Stimulated activated CD8-positive, alpha-beta memory T cell treated with anti-CD3 and anti-CD28 coated beads, Interleukin-12 subunit alpha, Interleukin-12 subunit beta, amount 100 ng/mL, for 24 hours (primary cell): ENCODE measurements around the gene CEBPA.
"Not testable (repeated sequence)": the region's sequence is repeated elsewhere in the genome, so short reads cannot be mapped to it uniquely, and the experiment has no call there.

Source experiments
- DNase-seq: peaks from one replicate; pipeline ENCODE4 v3.0.0-alpha.2; 2020; ENCODE audit errors: extremely low read depth

Gene CEBPA

DNA sequence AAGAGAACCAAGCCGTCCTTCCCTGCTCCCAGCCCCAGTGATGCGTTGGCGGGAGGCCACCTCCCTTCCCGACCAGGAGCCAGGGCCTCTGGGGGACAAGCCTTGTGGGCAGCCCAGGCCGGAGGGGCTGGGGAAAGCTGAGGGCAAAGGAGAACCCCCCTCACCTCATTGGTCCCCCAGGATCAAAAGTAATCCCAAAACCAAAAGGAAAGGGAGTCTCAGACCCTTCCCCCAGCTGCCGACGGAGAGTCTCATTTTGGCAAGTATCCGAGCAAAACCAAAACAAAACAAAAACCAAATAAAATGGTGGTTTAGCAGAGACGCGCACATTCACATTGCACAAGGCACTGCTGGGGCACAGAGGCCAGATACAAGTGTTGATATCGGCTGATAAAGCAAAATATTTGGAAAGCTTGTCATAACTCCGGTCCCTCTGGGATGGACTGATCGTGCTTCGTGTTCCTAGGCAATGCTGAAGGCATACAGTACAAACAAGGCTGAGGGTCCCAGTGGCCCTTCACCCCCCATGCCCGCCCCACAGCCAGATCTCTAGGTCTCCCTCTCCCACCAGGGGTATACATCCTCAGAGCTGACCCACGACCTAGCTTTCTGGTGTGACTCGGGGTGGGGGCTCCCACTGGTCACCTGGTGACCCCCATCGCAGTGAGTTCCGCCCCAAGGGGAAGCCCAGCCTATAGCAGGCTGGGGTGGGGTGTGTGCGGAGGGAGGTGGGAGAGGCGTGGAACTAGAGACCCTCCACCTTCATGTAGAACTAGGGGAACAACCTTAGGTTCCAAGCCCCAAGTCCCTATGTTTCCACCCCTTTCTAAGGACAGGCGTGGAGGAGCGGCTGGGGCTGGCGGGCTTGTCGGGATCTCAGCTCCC, 2.1 kb downstream of the CEBPA start:
- DNase-seq, result no peak

DNA sequence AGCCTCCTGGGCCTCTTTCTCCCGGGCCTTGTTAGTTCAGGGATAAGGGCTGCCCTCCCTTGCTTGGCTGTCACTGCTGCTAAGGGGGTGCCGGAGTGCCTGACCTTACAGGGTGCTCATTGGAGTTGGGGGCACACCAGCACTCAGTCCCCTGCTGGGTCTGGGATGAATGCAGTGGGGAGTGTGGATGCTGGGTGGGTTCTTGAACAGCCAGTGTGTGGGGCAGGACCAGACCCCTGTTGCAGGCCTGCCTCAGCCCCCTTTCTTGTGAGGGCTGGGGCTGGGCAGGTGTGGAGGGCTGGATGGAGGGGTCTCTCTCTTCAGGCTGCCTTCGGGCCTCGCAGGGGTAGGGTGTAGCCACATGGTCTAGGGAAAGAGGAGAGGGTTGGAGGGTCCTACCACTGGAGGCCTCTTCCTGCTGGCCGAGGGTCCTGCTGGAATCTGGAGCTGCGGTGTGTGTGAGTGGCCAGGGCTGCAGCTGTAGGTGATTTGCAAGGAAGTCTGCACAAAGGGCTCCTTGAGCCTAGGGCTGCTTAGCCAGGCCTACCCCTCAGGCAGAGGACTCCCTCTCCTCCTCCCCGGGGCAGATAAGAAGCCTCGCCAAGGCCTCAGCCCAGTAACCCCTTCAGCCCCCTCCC, 3.2 kb downstream of the CEBPA start:
- no peak for DNase-seq

DNA sequence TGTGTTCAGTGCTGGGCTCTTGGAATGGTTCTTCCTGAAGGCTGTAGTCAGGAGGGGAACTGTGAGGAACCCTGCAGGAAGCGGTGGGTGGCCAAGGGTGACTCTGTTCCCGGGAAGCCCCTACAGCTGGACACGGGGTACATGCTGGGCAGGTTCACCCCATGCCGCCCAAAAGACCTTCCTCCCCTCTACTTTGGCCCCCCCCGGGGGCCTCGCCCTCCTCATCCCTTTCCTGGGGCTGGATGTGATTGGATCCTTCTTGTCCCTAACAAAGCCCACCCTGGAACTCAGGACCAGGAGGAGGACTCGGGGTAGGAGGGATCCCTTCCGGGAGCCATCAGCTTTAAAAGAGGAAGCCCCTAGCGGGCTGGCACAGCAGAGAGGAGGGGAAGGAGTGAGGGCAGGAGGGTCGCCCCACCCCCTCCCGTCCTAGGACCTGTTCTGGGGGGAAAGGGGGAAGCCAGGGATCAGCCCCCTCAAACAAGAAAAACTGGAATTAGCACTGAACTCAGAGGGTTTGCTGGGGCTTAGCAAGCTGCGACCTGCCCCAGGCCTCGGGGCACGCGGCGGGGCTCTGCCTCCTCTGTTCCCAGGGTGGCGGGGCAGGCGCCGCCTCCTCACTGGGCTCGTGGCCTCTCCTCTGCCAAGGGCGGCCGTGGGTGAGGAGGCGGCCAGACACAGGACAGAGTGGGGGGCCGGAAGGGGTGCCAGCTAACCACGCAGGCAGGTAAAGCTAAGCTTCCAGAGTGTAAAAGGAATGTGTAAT, 4.0 kb downstream of the CEBPA start:
- no peak for DNase-seq

DNA sequence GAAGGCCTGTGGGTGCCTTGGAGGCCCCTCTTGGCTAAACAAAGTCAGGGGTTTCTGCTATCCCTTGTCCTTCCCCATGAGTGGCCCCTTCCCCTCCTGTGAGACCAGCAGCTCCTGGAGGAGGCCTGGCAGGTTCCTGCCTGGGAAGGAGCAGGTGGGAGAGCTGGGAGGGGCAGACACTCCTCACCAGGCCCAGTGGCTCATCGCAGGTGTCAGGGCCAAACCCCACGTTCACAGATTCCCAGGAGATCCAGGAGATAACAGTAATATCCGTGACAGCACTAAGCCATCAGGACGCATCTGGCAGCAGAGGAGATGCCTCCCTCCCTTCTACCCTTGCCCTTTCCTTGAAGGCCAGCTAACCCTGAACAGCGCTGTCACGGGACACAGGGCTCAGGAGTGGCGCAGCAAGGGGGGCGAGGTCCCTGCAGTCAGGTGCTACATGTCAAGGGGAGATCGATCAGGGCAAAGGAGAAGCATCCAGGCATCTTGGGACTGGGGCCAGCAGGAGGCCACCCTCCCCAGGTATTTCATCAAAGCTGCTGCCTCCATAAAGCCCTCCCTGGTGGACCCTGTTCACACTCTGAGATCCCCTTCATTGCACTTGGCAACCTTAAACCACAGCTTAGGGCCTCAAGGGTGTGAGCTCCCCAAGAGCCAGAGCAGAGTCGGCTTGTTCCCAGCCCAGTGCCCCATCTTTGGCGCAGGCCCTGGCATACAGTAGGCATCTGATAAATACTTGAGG, 4.8 kb downstream of the CEBPA start:
- no peak for DNase-seq

DNA sequence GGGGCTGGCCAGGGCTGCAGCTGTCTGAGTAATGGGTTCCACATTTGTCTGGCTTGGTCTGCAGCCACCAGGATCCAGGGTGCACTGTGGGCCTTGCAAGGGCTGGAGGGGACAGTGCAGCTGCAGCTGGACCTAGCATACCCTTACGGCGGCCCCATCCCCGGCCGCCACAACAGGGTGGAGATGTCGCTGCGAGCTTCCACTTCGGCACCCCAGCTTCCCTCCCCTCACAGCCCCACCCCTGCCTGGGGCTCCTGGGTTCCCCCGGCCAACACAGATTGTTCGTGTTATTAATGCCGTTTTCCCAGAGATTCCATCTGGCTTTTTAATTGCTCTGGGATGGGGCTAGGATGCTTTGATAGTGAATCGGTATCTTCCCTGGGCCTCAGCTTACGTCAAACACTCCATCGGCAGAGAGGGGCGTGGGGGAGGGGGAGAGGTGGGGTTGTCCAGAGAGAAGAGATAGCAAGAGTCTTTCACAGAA, 5.8 kb downstream of the CEBPA start:
- no peak for DNase-seq

DNA sequence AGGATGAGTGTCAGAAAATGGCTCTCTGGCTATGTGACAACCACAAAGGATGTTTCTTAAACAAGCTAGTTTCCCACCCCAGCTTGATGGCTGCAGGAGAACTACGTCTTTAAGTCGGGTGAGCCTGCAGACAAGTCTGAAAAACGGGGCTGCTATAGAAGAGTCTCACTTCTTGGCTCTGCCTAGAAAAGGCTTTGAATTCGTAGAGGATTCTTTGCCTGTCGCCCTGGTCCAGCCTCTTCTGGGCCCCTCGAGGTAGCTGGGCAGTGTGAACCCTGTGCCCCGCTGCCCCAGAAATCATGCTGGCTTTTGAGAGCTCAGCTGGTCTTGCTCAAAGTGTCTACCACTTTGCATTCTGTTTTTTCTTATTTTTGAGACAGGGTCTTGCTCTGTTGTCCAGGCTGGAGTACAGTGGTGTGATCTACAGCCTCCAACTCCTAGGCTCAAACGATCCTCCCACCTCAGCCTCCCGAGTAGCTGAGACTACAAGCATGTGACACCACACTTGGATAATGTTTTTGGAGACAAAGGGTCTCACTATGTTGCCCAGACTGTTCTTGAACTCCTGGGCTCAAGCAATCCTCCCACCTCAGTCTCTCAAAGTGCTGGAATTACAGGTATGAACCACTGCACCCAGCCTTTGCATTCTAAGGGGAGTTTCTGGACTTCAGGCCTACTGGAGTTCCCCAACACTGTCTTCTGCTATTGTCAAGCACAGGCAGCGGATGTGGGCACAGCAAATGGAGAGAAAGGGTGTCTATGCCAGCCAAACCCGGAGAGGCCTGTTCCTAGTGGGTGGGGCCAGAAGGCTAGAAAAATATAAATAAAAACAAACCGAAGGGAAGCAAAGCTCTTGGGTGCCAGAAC, 6.5 kb downstream of the CEBPA start:
- no peak for DNase-seq

DNA sequence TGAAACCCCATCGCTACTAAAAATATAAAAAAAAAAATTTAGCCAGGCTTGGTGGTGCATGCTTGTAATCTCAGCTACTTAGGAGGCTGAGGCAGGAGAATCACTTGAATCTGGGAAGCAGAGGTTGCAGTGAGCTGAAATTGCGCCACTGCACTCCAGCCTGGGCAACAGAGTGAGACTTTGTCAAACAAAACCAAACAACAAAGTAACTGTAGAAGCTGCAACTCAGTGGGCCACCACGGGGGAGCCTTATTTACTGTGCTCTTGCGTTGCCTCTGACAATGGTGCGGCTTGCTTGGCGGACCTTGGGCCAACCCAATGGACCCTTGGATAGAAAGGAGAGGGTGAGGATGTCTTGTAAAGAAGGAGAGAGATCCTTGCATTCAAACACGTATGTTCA, 7.3 kb downstream of the CEBPA start:
- DNase-seq, result not testable (repeated sequence)

DNA sequence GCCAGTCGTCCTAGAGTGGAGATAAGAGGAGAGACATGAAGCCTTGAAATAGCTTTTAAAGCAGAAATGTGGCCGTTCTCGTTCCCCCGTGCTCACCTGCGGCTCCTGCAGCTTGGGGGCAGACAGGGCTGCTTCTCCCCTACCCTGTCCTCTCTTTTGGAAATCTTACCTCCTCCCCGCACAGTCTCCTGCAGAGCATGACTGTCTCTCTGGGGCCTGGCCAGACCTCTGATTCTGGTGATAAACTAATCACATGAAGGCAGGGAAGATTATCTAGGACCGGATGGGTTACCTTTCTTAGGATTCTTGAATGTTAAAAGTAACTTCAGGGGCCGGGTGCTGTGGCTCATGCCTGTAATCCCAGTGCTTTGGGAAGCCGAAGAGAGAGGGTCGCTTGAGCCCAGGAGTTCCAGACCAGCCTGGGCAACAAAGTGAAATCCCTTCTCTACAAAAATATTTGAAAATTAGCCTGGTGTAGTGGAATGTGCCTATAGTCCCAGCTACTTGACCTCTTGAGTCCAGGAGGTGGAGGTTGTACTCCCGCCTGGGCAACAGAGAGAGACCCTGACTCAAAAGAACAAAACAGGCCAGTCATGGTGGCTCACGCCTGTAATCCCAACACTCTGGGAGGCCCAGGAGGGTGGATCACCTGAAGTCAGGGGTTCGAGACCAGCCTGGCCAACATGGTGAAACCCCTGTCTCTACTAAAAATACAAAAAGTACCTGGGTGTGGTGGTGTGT, 8.1 kb downstream of the CEBPA start:
- no peak for DNase-seq

DNA sequence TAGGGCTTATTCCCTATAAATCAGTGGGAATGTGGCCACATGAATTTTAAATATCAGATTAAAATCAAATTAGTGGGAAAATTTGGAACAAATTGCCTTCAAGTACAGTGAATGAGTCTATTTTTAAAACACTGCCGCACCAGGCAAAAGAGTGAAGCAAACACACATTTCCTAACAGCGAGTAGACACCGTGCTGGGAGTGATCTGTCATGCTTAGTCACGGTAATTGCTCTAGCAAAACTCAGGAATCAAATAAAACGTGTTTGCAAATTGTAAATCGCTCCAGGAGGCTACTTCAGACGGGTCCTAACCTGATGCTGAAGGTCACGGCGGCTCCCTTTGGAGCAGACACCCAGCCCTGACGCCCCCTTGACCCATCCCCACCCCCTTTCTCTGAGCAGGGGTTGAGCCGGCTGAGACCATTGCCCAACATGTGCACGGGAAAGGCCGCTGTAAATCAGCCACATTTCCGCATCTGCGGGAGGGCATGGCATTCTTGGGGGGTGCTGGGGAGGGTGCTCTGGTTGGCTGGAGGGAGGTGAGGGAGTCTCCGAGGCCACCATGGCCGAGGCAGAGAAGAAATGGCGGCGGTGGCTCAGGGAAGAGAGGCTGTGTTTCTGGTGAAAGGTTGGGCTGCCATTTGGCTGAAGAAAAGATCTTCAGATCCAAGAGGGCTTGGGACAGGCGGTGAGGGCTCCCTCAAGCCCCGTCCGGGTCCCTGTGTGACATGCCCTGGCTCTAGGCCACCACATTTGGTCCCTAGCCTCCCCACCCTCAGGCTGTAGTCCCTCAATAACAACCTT, 8.9 kb downstream of the CEBPA start:
- no peak for DNase-seq

DNA sequence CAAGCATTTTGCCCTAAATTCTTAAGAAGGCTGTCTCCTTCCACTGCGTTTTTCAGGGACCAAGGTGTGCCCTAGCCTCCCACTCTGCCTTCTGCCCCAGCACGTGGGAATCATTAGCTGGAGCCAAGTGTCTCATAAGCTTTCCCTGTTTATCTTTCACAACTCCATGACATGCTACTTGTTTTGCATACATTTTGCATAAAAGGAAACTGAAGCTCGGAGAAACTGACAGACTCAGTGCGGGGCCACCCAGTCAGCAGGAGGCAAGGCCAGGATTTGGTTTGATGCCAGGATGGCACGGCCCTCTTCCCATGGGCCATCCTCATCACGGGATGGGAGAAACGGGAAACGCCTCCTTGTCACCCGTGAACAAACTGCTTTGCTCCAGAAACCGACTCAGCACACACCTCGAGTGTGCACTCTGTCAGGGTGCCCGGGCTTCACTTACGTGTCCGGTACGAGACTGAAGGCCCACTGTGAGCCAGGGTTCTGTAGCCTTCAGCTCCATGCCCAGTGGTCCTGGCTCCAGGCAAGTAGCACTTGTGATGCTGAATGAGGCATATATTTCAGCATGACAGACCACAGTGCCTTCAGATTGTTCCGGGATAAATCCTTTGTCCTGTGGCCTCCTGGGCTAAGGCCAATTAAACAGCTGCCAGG, 9.6 kb downstream of the CEBPA start:
- DNase-seq, result no peak

DNA sequence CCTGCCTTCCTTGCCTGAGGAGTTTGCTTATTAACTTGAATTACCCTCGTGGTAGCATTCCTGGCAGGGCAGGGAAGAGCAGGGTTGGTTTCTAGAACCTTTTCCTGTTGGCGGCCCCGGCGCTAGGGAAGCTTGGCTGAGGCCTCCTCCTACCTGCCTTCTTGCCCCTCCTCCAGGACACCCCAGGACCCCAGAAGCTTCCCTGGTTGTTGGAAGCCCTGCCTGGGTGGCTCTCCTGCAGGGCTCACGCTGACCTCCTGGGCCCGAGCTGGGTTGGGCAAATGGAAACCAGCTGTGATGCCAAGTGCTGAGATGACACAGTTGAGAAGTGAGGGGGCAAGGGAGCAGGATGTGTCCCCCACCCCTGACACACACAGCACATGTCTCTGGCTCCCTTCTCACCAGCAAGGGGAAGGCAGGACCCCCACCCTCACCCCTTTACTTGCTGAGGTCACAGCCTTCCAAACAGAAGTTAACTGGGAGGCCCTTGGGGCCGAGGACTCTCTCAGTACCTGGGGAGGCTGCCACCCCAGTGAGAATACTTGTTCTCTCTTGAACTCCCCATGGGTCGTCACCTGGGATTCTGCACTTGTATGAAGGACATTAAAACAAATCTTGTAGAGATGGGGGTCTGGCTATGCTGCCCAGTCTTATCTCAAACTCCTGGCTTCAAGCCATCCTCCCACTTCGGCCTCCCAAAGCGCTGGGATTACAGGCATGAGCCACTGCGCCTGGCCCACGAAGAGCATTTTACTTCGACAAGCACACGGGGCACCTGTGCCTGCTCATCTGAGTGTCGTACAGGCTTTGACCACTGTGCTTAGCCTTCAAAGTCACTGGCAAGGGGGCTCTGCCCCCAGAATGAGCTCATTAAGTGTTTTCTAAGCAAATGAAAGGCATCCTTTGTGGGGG, 10.5 kb downstream of the CEBPA start:
- no peak for DNase-seq

DNA sequence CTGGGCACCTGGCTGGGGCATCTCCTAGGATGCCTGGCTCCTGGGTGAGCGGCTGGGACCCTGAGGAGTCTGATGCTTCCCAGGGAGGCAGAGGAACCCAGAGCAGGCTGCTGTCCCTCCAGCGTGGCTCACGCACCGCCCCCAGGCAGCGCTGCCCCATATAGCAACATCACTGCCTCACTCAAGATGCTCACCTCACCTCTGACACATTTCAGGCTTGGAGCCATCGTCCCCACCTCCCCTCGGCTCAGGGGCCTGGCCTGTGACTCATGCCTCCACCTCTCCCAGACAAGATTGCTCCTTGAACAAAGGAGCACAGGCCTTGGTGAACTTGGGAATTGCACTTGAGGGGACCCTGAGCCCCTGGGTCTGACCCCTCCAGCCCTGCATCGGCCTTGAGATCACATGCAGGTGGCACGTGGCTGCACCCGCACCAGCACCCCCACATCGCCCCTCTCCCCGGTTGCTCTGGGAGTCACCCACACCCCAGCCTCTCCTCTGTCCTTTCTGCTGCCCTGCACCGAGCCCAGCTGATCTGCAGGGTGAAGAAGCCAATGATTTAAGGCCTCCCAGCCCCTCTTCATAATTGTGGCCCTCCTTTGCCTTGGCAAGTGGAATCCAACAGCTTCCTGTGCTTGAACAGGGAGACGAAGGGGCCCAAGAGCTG, 11.2 kb downstream of the CEBPA start:
- no peak for DNase-seq

DNA sequence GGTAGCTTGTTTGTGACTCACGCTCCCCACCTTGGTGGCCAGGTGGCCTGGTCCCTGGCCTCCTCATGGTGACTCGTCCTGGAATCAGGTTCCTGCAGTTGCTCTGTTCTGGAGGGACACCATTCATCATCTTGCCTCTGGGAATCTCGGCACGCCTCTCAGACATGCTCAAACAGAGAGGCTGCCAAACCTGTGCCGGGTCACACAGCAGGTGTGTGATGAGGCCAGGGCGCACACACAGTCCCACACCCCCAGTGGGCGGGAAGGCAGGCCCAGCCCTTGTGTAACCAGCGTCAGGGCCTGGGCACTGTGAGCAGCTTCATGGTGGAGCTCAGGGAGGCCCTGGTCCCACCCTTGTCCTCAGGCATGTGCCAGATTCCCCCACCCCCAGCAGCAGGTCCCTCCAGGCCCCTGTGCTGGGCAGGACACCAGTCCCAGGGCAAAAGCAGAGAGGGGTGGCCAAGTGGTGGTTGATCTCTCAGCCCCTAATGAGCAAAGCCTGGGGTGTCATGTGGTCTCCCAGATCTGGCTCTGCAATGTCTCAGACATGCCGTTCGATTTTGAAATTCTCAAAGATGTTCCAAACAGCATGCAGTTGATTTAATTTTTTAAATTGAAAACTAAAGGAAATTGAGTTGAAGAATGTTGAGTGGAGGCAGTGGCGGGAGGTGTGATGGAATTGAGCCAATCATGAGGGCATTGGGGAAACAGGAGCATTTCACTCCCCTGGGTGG, 12.1 kb downstream of the CEBPA start:
- no peak for DNase-seq

DNA sequence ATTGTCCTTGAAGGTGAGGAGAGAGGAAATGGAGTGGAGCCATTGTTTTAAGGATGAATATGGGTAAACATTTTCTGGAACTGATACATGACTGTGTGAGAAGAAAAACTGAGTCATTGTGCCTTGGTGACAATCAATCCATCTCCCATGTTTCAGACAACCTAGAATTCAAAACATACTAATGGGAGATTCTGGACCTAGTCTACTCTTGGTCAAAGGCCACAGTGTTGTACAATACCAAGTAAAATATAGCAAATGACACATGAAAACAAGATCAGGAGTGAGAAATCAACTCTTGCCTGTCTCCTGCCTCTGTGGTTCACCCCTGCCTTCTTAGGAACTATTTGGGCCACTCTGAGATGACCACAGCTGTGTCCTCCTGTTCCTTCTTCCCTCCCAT, 13.1 kb downstream of the CEBPA start:
- no peak for DNase-seq

DNA sequence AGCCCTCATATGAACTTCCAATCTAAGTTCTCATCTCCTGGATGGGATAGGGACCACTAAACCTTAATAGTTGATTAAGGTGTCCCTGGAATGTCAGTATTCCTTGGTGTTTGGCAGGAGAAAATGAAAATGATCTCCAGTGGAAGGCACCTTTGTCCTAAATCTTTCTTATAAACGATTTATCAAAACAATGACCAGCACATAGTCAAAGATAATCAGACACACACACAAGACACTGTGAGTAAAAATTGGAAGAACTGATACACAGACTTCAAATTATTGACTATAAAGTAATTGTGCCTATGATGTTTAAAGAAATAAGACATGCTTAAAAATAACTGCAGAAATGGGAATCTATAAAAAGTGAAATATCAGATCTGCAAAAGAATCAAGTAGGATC, 13.7 kb downstream of the CEBPA start:
- DNase-seq, result no peak

DNA sequence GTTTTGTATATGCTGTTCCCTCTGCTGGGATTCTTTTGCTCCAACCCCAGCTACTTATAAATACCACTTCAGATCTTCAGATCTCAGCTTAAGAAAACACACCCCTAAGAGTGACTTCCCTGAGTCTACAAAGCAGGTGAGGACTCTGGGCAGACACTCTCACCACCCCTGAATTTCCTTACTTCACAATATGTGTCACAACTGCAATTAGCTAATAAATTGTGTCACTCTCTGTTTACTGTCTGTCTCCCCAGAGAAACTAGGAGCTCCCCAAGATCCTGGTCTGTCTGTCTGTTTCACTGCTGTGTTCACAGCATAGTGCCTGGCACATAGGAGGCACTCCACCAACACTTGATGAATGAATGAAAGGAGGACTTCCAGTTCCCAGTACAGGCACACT, 14.4 kb downstream of the CEBPA start:
- DNase-seq, result no peak
